GM12891 (cell line): Measurements from ENCODE around the gene LOXL4.

ENCODE experiments used
- DNase-seq: peaks from one replicate; pipeline ENCODE4 v3.0.0; 2011; ENCODE audit warnings: low spot score; ENCODE audit not compliant: insufficient read length
- FAIRE-seq: peaks from 2 replicates; lab custom pipeline; 2011; peaks lifted over from hg19 to GRCh38; lab: Jason Lieb, UNC
- PAX5 ChIP-seq: IDR thresholded peaks from 2 replicates; pipeline ENCODE4 v1.6.1; 2011; ENCODE audit warnings: low read length, moderate library complexity, mild to moderate bottlenecking; ENCODE audit not compliant: insufficient read depth, severe bottlenecking
- POLR2A ChIP-seq: IDR thresholded peaks from 2 replicates; pipeline ENCODE4 v1.6.1; 2011; ENCODE audit warnings: low read depth, low read length, control low read depth
- POLR2AphosphoS5 ChIP-seq: IDR thresholded peaks from 2 replicates; pipeline ENCODE4 v1.6.1; 2011; ENCODE audit warnings: low read depth, low read length, control low read depth
- POU2F2 ChIP-seq: IDR thresholded peaks from 2 replicates; pipeline ENCODE4 v1.6.1; 2011; ENCODE audit warnings: low read depth, mild to moderate bottlenecking, control low read depth, low read length, moderate library complexity
- SPI1 ChIP-seq: IDR thresholded peaks from 2 replicates; pipeline ENCODE4 v1.6.1; 2011; ENCODE audit warnings: low read depth, low read length, control low read depth
- TAF1 ChIP-seq: IDR thresholded peaks from 2 replicates; pipeline ENCODE4 v1.6.1; 2011; ENCODE audit warnings: low read depth, low read length, control low read depth

Gene LOXL4

DNA sequence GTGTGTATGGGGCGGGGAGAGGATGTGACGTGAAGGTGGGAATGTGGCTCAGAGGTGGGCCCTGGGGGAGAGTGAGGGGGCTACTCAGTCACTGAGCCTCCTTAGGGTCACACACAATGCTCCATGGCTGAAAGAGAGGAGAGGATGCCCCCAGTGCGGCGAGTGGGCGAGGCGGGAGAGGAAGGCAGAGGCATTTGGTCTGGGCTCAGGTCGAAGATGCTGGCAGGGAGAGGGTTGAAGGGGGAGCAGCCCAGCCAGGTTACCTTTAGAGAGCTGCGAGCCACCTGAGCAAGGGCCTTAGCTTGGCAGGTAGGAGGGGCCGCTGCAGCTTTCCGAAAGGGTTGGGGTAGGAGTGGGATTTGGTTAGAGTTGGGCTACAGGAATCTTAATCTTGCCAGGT lies 4.7 kb upstream of the LOXL4 start:
- FAIRE-seq (no peak), DNase-seq (no peak)
- no peak for TF ChIP-seq POLR2AphosphoS5
- TF ChIP-seq PAX5 = no peak
- no peak for TF ChIP-seq SPI1

DNA sequence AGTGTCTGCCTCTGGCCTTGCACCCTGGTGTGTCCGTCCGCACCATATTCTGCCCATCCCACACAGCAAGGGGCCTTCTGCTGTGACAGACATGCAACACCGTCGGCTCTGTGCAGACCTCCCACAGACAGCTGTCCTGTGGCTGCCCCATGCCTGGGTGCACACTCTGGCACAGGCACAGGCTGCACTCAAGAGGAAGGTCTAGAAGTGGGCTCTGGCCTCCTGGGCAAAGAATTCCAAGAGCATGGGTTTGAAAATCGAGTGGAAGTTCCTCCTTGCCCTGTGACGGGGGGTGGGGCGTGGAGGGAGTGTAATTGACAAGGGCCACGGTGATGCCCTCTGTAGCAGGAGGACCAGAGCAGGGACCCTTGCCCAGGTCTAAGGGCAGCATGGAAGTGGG lies 4.3 kb upstream of the LOXL4 start:
- FAIRE-seq (no peak), DNase-seq (no peak)
- TF ChIP-seq POU2F2 (no peak), POLR2AphosphoS5 (no peak), SPI1 (no peak), POLR2A (no peak), TAF1 (no peak), PAX5 (no peak)

DNA sequence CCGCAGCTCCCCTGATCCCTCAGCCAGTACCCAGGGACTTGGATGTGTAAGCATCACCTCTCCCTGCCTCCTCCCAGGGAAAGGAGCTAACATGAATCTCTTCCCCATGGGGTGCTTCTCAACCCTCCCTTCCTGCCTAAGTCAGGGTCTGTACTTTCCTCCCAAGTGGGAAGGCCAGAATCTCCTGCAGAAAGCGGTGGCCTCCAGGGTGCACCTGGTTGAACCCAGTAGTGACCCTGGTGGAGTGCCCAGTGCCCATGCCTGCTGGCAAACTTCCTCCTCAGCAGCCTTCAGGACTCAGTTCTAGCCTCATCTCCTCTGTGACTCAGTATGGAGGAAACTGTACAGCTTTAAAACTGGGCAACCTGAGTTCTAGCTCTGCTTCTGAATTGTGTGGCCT lies 2.8 kb upstream of the LOXL4 start:
- no peak for TF ChIP-seq POLR2A
- no peak for TF ChIP-seq TAF1
- no peak for TF ChIP-seq PAX5
- no peak for TF ChIP-seq POU2F2
- TF ChIP-seq SPI1 = no peak
- no peak for TF ChIP-seq POLR2AphosphoS5
- FAIRE-seq = no peak
- no peak for DNase-seq

DNA sequence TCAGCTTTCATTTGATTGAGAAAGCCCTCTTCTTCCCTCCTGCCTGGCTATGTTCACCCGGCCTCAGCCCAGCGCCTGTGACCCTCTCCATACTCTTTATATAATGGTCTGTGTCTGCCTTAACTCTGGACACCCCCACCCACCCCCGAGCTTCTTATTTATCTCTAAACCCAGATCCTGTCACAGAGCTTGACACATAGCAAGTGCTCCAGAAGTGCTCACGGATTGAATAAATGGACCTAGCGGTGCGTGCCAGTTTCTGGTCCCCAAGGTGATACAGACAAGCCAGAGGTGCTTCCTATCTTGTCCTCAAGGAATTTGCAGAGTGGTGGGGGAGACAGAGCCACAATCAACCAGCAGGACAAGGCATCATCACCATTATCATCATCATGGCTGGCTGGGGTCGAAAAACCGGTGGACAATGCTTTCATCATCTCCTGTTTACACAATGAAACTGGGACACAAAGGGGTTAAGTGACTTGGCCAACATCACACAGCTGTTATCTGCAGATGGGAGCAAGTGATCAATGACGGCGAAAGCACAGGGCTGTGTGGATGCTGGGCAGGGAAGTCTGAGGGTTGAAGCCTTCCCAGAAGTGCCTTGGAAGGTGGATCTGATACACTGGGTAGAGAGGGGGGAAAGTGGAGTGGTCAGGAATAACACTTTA lies 2.2 kb upstream of the LOXL4 start:
- DNase-seq (no peak), FAIRE-seq (peak; percentile 51)
- TF ChIP-seq TAF1 = no peak
- TF ChIP-seq SPI1 = no peak
- no peak for TF ChIP-seq POLR2A
- TF ChIP-seq POLR2AphosphoS5 = no peak
- TF ChIP-seq POU2F2 = no peak
- TF ChIP-seq PAX5 = no peak

DNA sequence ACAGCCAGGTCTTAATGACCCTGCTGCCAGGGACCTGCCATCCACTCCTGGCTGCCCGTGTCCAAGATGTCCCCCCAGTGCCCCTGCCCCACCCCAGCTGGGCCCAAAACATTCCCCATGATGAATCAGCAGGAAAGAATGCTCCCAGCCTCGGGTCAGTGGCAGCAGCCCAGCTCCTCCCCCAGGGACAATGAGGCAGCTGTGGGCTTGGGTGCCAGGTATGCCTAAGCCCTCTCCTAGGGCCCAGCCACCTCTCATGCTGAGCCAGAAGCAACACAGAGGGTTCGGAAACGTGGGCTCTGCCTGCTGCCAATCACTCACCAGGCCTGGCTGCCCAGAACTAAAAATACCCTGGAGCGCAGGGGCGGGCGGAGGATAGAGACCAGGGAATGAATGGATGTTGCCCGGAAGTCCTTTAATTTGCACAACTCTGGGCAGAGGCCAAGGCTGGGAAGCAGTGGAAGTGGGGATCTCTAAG lies 1.5 kb upstream of the LOXL4 start:
- DNase-seq = no peak

DNA sequence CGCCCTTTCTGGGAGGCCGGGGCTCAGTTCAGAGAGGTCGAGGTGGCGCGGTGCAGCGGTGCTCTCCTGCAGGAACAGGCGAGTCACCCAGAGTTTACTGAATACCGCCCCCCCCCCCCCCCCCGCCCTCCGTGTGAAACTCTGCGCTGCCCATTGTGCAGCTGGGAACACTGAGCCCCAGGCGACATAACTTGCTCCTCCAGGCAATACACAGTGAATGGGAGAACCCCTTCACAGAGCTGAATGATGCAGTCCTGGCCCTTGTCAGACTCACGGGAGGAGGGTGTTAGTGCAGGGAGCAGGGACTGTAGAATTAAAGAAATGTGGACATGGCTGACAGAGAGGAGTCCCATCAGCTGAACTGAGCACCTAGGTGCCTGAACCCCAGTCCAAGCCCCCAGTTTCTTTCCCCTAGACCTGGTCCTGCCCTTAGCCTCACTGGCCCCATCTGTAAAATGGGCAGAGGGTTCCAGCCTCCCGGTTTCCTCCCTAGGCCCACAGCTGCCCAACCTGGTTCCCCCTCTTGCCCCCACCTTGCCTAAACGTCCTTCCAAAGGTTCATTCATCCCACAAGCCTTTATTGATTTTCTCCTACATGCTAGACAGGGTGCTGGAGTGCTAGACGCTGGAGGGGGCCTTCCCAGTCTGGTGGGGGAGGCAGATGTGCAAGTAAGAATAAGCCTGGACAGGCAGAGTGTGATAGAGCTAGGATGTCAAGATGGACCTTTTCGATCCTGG lies 869 bp upstream of the LOXL4 start:
- peak; percentile 13 for FAIRE-seq
- no peak for TF ChIP-seq SPI1
- peak; percentile 39 for DNase-seq

More for the DNA sequence above, 1.5 kb upstream of the LOXL4 start:
- no peak for FAIRE-seq
- TF ChIP-seq PAX5 (no peak), POU2F2 (no peak), SPI1 (no peak), TAF1 (no peak), POLR2AphosphoS5 (no peak), POLR2A (no peak)

DNA sequence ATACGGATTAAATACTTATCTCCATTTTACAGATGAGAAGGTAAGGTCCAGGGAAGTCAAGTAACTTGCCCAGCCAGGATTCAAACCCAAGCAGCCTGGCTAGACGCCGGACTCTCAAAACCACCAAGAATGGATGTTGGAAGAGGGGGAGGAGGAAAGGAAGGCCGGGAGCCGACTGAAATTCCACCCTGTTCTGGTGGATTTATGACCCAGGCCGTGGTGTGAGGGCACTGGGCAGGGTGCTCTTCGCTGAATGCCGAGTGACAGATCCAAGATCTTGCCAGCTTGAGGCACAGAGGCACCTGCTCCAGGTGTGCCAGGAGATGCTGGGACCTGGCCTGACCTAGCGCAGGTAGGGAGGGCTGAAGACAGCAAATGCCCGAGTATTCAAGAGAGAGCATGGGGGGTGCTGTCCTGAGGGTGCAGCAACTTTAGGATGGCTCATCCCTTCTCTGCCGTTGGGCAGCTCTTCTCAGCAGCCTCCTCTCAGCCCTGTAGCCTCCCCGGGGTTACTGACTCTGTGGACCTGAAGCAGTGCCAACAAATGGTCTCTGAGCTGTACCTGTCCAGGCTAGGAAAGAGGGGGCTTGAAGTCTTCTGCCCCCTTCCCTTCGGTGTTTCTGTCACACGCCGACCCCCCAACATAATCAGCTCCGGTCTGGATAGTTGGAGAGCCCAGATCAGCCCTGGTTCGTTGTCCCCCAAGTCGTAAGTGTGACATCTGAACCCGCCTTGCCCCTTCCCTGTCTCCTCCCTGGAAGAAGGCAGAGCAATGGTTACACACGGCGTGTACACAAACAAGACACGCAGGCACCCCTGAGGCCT lies 713 bp downstream of the LOXL4 start:
- no peak for FAIRE-seq

DNA sequence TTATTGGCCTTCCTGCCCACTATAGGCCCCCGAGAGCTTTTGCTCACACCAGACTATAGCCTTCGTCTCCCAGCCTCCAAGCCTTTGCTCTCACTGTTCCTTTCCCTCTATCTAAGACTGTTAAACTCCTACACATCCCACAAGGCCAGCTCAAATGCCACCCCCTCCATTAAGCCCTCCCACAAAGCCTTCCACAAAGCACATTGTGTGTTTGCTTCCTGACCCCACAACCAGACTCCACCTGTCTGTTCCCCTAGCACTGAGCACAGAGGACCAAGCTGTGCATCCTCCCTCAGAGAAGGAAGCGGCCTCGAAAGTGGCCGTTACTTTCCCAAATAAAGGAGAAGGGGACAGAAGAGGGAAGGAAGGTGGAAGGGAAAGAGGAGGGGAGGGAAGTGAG lies 1.3 kb downstream of the LOXL4 start:
- no peak for DNase-seq
- no peak for FAIRE-seq
- TF ChIP-seq POU2F2 = no peak
- TF ChIP-seq POLR2AphosphoS5 = no peak
- no peak for TF ChIP-seq POLR2A
- TF ChIP-seq TAF1 = no peak
- no peak for TF ChIP-seq PAX5
- no peak for TF ChIP-seq SPI1

More for the DNA sequence above, 713 bp downstream of the LOXL4 start:
- TF ChIP-seq POLR2AphosphoS5 (no peak), POLR2A (no peak), POU2F2 (no peak), PAX5 (no peak), SPI1 (no peak), TAF1 (no peak)
- no peak for DNase-seq
